H1 (cell line): ENCODE measurements around the gene UBE2K. TPM values are rescaled to one million over a fixed set of nuclear protein-coding genes. Genes with fewer than 3 reads are reported as not detected.

Source experiments
- CTCF ChIA-PET: fragments of 300-600 bp; sonication (Branson Sonifier 250); formaldehyde crosslinking; loops from one replicate; lab custom pipeline; 2021; ENCODE audit not compliant: partially characterized antibody; lab: Charles Lee
- POLR2A ChIA-PET: fragments of 300-600 bp; sonication (Branson Sonifier 250); formaldehyde crosslinking; loops from one replicate; lab custom pipeline; 2021; ENCODE audit warnings: inconsistent platforms; ENCODE audit not compliant: partially characterized antibody; lab: Charles Lee
- DNase-seq, 2 experiments: peaks; one replicate each; pipeline versions ENCODE4 v3.0.0 to v3.0.0-alpha.2; 2010 to 2022; ENCODE audit warnings: low spot score in 2 of 2, low read depth in 1 of 2, mixed read lengths in 1 of 2
- FAIRE-seq: peaks from 2 replicates; lab custom pipeline; 2011; peaks lifted over from hg19 to GRCh38; lab: Jason Lieb, UNC
- H2AFZ ChIP-seq: 2 replicates; pipeline ENCODE4 v1.8.1; 2012; ENCODE audit warnings: low read length, inconsistent platforms
- H2AK5ac ChIP-seq: 2 replicates; pipeline ENCODE4 v1.6.1; 2013; ENCODE audit warnings: low read depth, low read length
- H2BK120ac ChIP-seq: replicated peaks from 2 replicates; pipeline ENCODE3; 2013; ENCODE audit warnings: low read depth, low read length, inconsistent platforms
- H2BK12ac ChIP-seq: 2 replicates; pipeline ENCODE4 v1.6.1; 2013; ENCODE audit warnings: low read depth, low read length
- H2BK15ac ChIP-seq: 2 replicates; pipeline ENCODE4 v1.6.1; 2013; ENCODE audit warnings: low read length
- H2BK20ac ChIP-seq: 2 replicates; pipeline ENCODE4 v1.6.1; 2013; ENCODE audit warnings: low read length
- H2BK5ac ChIP-seq: 2 replicates; pipeline ENCODE4 v1.6.1; 2013; ENCODE audit warnings: low read depth, low read length
- H3K14ac ChIP-seq: 2 replicates; pipeline ENCODE4 v1.6.1; 2013; ENCODE audit warnings: inconsistent platforms; ENCODE audit not compliant: insufficient read length
- H3K18ac ChIP-seq: 2 replicates; pipeline ENCODE4 v1.6.1; 2013; ENCODE audit warnings: low read length; ENCODE audit errors: extremely low read depth
- H3K23ac ChIP-seq: 2 replicates; pipeline ENCODE4 v1.6.1; 2013; ENCODE audit warnings: inconsistent platforms; ENCODE audit not compliant: insufficient read length
- H3K23me2 ChIP-seq: 2 replicates; pipeline ENCODE4 v1.6.1; 2013; ENCODE audit warnings: low read depth, low read length
- H3K27ac ChIP-seq: 2 replicates; pipeline ENCODE4 v1.6.1; 2011; ENCODE audit warnings: low read depth, low read length, inconsistent platforms
- H3K27me3 ChIP-seq, 4 experiments: replicated peaks in 1 of 4; 1 replicate in 1 of 4; 2 replicates in 3 of 4; pipeline versions ENCODE4 v1.6.1 to v1.8.1; 2011 to 2013; ENCODE audit warnings: low read length in 3 of 4, mild to moderate bottlenecking in 3 of 4, inconsistent platforms in 2 of 4, mixed read lengths in 2 of 4, moderate library complexity in 1 of 4; ENCODE audit not compliant: control insufficient read depth in 3 of 4, insufficient read depth in 3 of 4; ENCODE audit errors: extremely low read depth in 1 of 4
- H3K36me3 ChIP-seq, 4 experiments: 2 replicates each; pipeline versions ENCODE4 v1.6.1 to v1.8.1; 2011 to 2013; ENCODE audit warnings: mild to moderate bottlenecking in 4 of 4, low read length in 3 of 4, moderate library complexity in 2 of 4, control low read depth in 1 of 4, inconsistent platforms in 1 of 4; ENCODE audit not compliant: insufficient read depth in 4 of 4, control insufficient read depth in 2 of 4
- H3K4ac ChIP-seq: replicated peaks from 2 replicates; pipeline ENCODE3; 2013; ENCODE audit warnings: low read length, low read depth, mixed read lengths, inconsistent platforms; ENCODE audit not compliant: insufficient read length
- H3K4me1 ChIP-seq, 4 experiments: replicated peaks in 1 of 4; 1 replicate in 1 of 4; 2 replicates in 3 of 4; pipeline versions ENCODE4 v1.6.1 to v1.8.1; 2011 to 2013; ENCODE audit warnings: low read length in 3 of 4, inconsistent platforms in 2 of 4, mixed read lengths in 1 of 4; ENCODE audit not compliant: insufficient read depth in 4 of 4, control insufficient read depth in 3 of 4
- H3K4me2 ChIP-seq, 2 experiments: 2 replicates each; pipeline versions ENCODE4 v1.6.1 to v1.8.1; 2011 to 2013; ENCODE audit warnings: low read depth in 2 of 2, low read length in 2 of 2, control low read depth in 1 of 2, inconsistent platforms in 1 of 2, mild to moderate bottlenecking in 1 of 2; ENCODE audit not compliant: insufficient read depth in 1 of 2
- H3K4me3 ChIP-seq, 4 experiments: fragments of 200-600, 300-600 bp in 1 of 4; sonication (generic), shearing (Covaris generic), sonication (Bioruptor Twin) in 1 of 4; 2 replicates each; pipeline versions ENCODE4 v1.5.1 to v1.8.1; 2011 to 2016; ENCODE audit warnings: low read length in 4 of 4, low read depth in 3 of 4, control low read depth in 2 of 4, inconsistent platforms in 2 of 4, mild to moderate bottlenecking in 2 of 4, mixed read lengths in 1 of 4, moderate library complexity in 1 of 4; ENCODE audit not compliant: insufficient read depth in 2 of 4; ENCODE audit errors: extremely low read depth in 1 of 4
- H3K56ac ChIP-seq: replicated peaks from 2 replicates; pipeline ENCODE3; 2013; ENCODE audit warnings: low read depth, mild to moderate bottlenecking, mixed read lengths, low read length, inconsistent platforms; ENCODE audit not compliant: insufficient read length
- H3K79me1 ChIP-seq: 2 replicates; pipeline ENCODE4 v1.6.1; 2013; ENCODE audit warnings: low read depth, low read length, control low read depth
- H3K79me2 ChIP-seq, 2 experiments: 2 replicates each; pipeline versions ENCODE4 v1.6.1 to v1.8.1; 2012 to 2013; ENCODE audit warnings: low read length in 2 of 2, mild to moderate bottlenecking in 2 of 2, inconsistent platforms in 1 of 2; ENCODE audit not compliant: insufficient read depth in 2 of 2, control insufficient read depth in 1 of 2
- H3K9ac ChIP-seq, 4 experiments: replicated peaks in 1 of 4; 1 replicate in 1 of 4; 2 replicates in 3 of 4; pipeline versions ENCODE4 v1.6.1 to v1.8.1; 2011 to 2013; ENCODE audit warnings: low read depth in 3 of 4, low read length in 3 of 4, control low read depth in 2 of 4, mild to moderate bottlenecking in 2 of 4, moderate library complexity in 2 of 4, inconsistent platforms in 1 of 4; ENCODE audit errors: extremely low read depth in 1 of 4
- H3K9me3 ChIP-seq, 2 experiments: 2 replicates each; pipeline versions ENCODE4 v1.6.1 to v1.8.1; 2012 to 2013; ENCODE audit warnings: mild to moderate bottlenecking in 2 of 2, moderate library complexity in 2 of 2, control low read depth in 1 of 2, inconsistent platforms in 1 of 2, low read depth in 1 of 2, low read length in 1 of 2, mixed read lengths in 1 of 2; ENCODE audit not compliant: insufficient read depth in 2 of 2
- H4K20me1 ChIP-seq, 2 experiments: replicated peaks in 1 of 2; 2 replicates each; pipeline versions ENCODE3 to v1.8.1; 2011 to 2013; ENCODE audit warnings: inconsistent platforms in 2 of 2, low read length in 2 of 2, mild to moderate bottlenecking in 1 of 2; ENCODE audit not compliant: insufficient read depth in 2 of 2, control insufficient read depth in 1 of 2
- H4K5ac ChIP-seq: 2 replicates; pipeline ENCODE4 v1.6.1; 2013; ENCODE audit warnings: low read length, low read depth, mixed read lengths, inconsistent platforms; ENCODE audit not compliant: insufficient read length
- H4K8ac ChIP-seq: 2 replicates; pipeline ENCODE4 v1.8.0; 2013; ENCODE audit warnings: mild to moderate bottlenecking, moderate library complexity, low read length, inconsistent platforms; ENCODE audit not compliant: insufficient read depth; ENCODE audit errors: extremely low read depth
- H4K91ac ChIP-seq: replicated peaks from 2 replicates; pipeline ENCODE3; 2013; ENCODE audit warnings: low read length, mixed read lengths, inconsistent platforms; ENCODE audit not compliant: insufficient read length
- BACH1 ChIP-seq: IDR thresholded peaks from 2 replicates; pipeline ENCODE4 v1.6.1; 2012; ENCODE audit warnings: low read length, improper control_type of control experiment
- CBX8 ChIP-seq: fragments of 300-800, 300-1000 bp; sonication (generic); IDR thresholded peaks from 2 replicates; pipeline ENCODE4 v1.7.1; 2016; ENCODE audit warnings: low read depth, low read length, borderline replicate concordance
- CHD1 ChIP-seq: IDR thresholded peaks from 2 replicates; pipeline ENCODE4 v1.6.1; 2012; ENCODE audit warnings: low read depth, low read length, improper control_type of control experiment
- CTBP2 ChIP-seq: IDR thresholded peaks from 2 replicates; pipeline ENCODE4 v1.7.0; 2011; ENCODE audit warnings: borderline replicate concordance, mild to moderate bottlenecking, moderate library complexity, mixed read lengths, low read length; ENCODE audit not compliant: insufficient read depth, insufficient read length
- EGR1 ChIP-seq: IDR thresholded peaks from 2 replicates; pipeline ENCODE4 v1.6.1; 2011; ENCODE audit warnings: low read depth, low read length, borderline replicate concordance
- HDAC2 ChIP-seq, 2 experiments: fragments of 300-600 bp in 1 of 2; sonication (generic) in 1 of 2; IDR thresholded peaks; 2 replicates each; pipeline ENCODE4 v1.6.1; 2011 to 2012; ENCODE audit warnings: low read depth in 2 of 2, low read length in 2 of 2, mild to moderate bottlenecking in 2 of 2, moderate library complexity in 2 of 2, borderline replicate concordance in 1 of 2, inconsistent platforms in 1 of 2
- HDAC6 ChIP-seq: IDR thresholded peaks from one replicate; pipeline ENCODE4 v1.7.1; 2012; ENCODE audit warnings: low read depth, mild to moderate bottlenecking, inconsistent platforms, low read length, moderate library complexity
- SRF ChIP-seq: IDR thresholded peaks from 2 replicates; pipeline ENCODE4 v1.6.1; 2011; ENCODE audit warnings: mild to moderate bottlenecking, low read depth, low read length, moderate library complexity
- SUZ12 ChIP-seq: fragments of 200-600 bp; sonication (generic); IDR thresholded peaks from 2 replicates; pipeline ENCODE4 v1.6.1; 2012; ENCODE audit warnings: mild to moderate bottlenecking, inconsistent platforms, low read length, moderate library complexity, mixed read lengths
- TAF7 ChIP-seq: optimal IDR thresholded peaks from 2 replicates; pipeline ENCODE3; 2011; ENCODE audit warnings: low read depth, mild to moderate bottlenecking, inconsistent platforms, low read length, moderate library complexity, borderline replicate concordance
- YY1 ChIP-seq: IDR thresholded peaks from 2 replicates; pipeline ENCODE4 v1.6.1; 2011; ENCODE audit warnings: low read depth, mild to moderate bottlenecking, low read length
- WGBS, 2 experiments: shearing (Covaris generic) in 1 of 2; methylation state at CpG; one replicate each; pipeline versions ENCODE4 v1.1.6 to v1.1.7; 2013 to 2015; ENCODE audit warnings: low lambda C conversion rate in 2 of 2, mixed read lengths in 2 of 2, inconsistent platforms in 1 of 2, low coverage in 1 of 2, missing lambda C conversion rate in 1 of 2; ENCODE audit not compliant: insufficient replicate concordance in 2 of 2, insufficient coverage in 1 of 2, insufficient read length in 1 of 2; ENCODE audit errors: extremely low coverage in 1 of 2, missing lambda C conversion rate in 1 of 2; 5-methylcytosine and 5-hydroxymethylcytosine counted together
- polyA plus RNA-seq, 7 experiments: library from polyadenylated mRNA; depleted of rRNA in 3 of 7; stranded (reverse) in 5 of 7; unstranded in 2 of 7; fragments of >200 nt in 5 of 7; fragments of 200-250 nt in 2 of 7; gene quantifications; 1 replicate in 5 of 7; 2 replicates in 1 of 7; 4 replicates in 1 of 7; pipeline versions ENCODE4 v1.2.1 to v1.2.3, GENCODE V29; 2011 to 2013; ENCODE audit warnings: missing spikeins in 2 of 7, mixed read lengths in 2 of 7
- total RNA-seq: library from RNA; stranded (reverse); fragmentation: NEBNext Ultra II Directional; extraction: Animal tissue kit (Norgen Biotek cat#: 25700); gene quantifications from 2 replicates; pipeline ENCODE4 v1.2.1, GENCODE V29; 2021

UBE2K gene
- total and polyA plus RNA-seq, 2 of the 8 experiments (the other 6 are each of a cell fraction or from before 2014, with no cell fraction given) = 53.6 to 174 TPM

- Histone ChIP-seq H3K4me2 (no peak overlapping the region), H2BK120ac (no peak overlapping the region), H3K36me3 (peaks cover 0 to 2% (median 0%) of the 10 kb centered on the region in 4 experiments; a peak in 1 of 8 replicates), H2BK15ac (no peak overlapping the region), H2BK20ac (no peak overlapping the region), H4K8ac (no peak overlapping the region), H3K18ac (no peak overlapping the region), H3K79me2 (peaks cover 2 to 91% of the 10 kb centered on the region in 2 experiments), H3K9me3 (no peaks in the 10 kb centered on the region), H2AFZ (no peak overlapping the region), H3K23me2 (no peaks in the 10 kb centered on the region), H3K4ac (no peak overlapping the region), H3K23ac (no peak overlapping the region), H4K20me1 (peaks cover 7 to 10% of the 10 kb centered on the region in 2 experiments), H4K5ac (no peak overlapping the region), H3K14ac (no peak overlapping the region), H3K79me1 (peaks cover 2% of the 10 kb centered on the region; the same call in 1 of the 2 replicates), H4K91ac (no peak overlapping the region), H3K27me3 (no peaks in the 10 kb centered on the region), H2BK5ac (no peak overlapping the region), H2BK12ac (no peak overlapping the region), H3K56ac (no peak overlapping the region), H2AK5ac (no peak overlapping the region), H3K4me1 (no peaks in the 10 kb centered on the region), H3K27ac (no peak overlapping the region), H3K4me3 (no peak overlapping the region), H3K9ac (no peak overlapping the region)
- 96% methylated on average over 2 of the region's 2 CpGs; no CpG with 5 or more reads in 1 of the 2 experiments for WGBS, 2 experiments
- CTCF ChIA-PET = interaction anchor here (0.6 kb wide), 1 partner anchor 226 kb away, joined by 3 read pairs; no protein-coding TSS in a partner anchor
- DNase-seq (no peak), FAIRE-seq (no peak)
- POLR2A ChIA-PET = no interaction called here
- no peak for TF ChIP-seq EGR1
- no peak for TF ChIP-seq SUZ12
- TF ChIP-seq HDAC2 (IDR thresholded peaks at IDR 0.05; ENCODE audit: borderline replicate concordance in 1 of 2, low read depth in 2 of 2, low read length in 2 of 2) = no peak
- TF ChIP-seq CTBP2 = no peak
- TF ChIP-seq YY1 = no peak
- no peak for TF ChIP-seq HDAC6
- TF ChIP-seq TAF7 = no peak
- TF ChIP-seq CBX8 = no peak
- TF ChIP-seq SRF = no peak
- TF ChIP-seq CHD1 = no peak
- TF ChIP-seq BACH1 = no peak
Measured at GRCh38 chr4:39731908-39732307, 34.0 kb downstream of the UBE2K start.
